Activated CD4-positive, alpha-beta memory T cell treated with anti-CD3 and anti-CD28 coated beads, Interleukin-2, amount 10 ng/mL, durations not matched to agents 7 days and 5 days (primary cell): ENCODE results near the gene PPP1R12A. TPM values are rescaled to one million over a fixed set of nuclear protein-coding genes. Genes with fewer than 3 reads are reported as not detected.
"Not testable (repeated sequence)": the region's sequence is repeated elsewhere in the genome, so short reads cannot be mapped to it uniquely, and the experiment has no call there.

ENCODE experiments used
- CTCF ChIA-PET: fragments of 350-600 bp; sonication (Branson Sonifier 250); formaldehyde crosslinking; loops from one replicate; lab custom pipeline; 2021; ENCODE audit warnings: antibody characterized with exemption, inconsistent platforms; lab: Charles Lee
- POLR2A ChIA-PET: fragments of 350-600 bp; sonication (Branson Sonifier 250); formaldehyde crosslinking; loops from one replicate; lab custom pipeline; 2021; ENCODE audit warnings: antibody characterized with exemption; lab: Charles Lee
- DNase-seq: peaks from one replicate; pipeline ENCODE4 v3.0.0-alpha.2; 2020
- H3K27ac Mint-ChIP-seq: one replicate; pipeline ENCODE4 v1.8.0; 2021; ENCODE audit warnings: mild to moderate bottlenecking, mixed read lengths
- H3K27me3 Mint-ChIP-seq: one replicate; pipeline ENCODE4 v1.8.0; 2021; ENCODE audit warnings: mixed read lengths
- H3K36me3 Mint-ChIP-seq: one replicate; pipeline ENCODE4 v1.8.0; 2021; ENCODE audit warnings: low read depth, mixed read lengths
- H3K4me1 Mint-ChIP-seq: one replicate; pipeline ENCODE4 v1.8.0; 2021; ENCODE audit warnings: mixed read lengths
- H3K4me3 Mint-ChIP-seq: one replicate; pipeline ENCODE4 v1.8.0; 2021; ENCODE audit warnings: mild to moderate bottlenecking, mixed read lengths
- H3K9me3 Mint-ChIP-seq: one replicate; pipeline ENCODE4 v1.8.0; 2021; ENCODE audit warnings: mixed read lengths
- total RNA-seq, 2 experiments: library from RNA; stranded (reverse); gene quantifications; one replicate each; pipeline ENCODE4 v1.2.3, GENCODE V29; 2021

The PPP1R12A gene
- total RNA-seq, 2 experiments from 2014 or later, result 114 to 115 TPM

- DNase-seq, result no peak
- no peaks in the 10 kb centered on the region for H3K4me1 Mint-ChIP-seq
- no peaks in the 10 kb centered on the region for H3K9me3 Mint-ChIP-seq
- peaks cover 29% of the 10 kb centered on the region for H3K27me3 Mint-ChIP-seq
- POLR2A ChIA-PET, result no interaction called here
- H3K4me3 Mint-ChIP-seq, result no peak overlapping the region
- H3K36me3 Mint-ChIP-seq, result no peaks in the 10 kb centered on the region
- no peak overlapping the region for H3K27ac Mint-ChIP-seq
- CTCF ChIA-PET, result no interaction called here
Observed at GRCh38 chr12:79955561-79955960, 20.7 kb upstream of the PPP1R12A start.

GRCh38 chr12:79954037-79954610 is 19.2 kb upstream of the PPP1R12A start:
- POLR2A ChIA-PET, result no interaction called here

GRCh38 chr12:79949098-79949497 is 14.2 kb upstream of the PPP1R12A start:
- ChIA-PET CTCF (interaction anchor here (0.6 to 0.7 kb wide), 3 partner anchors 31 to 238 kb away, joined by 3 to 6 read pairs (median 5); no protein-coding TSS in a partner anchor), POLR2A (interaction anchor here (2.3 kb wide), 1 partner anchor 13 kb away, joined by 6 read pairs; no protein-coding TSS in a partner anchor)
- peaks cover 20% of the 10 kb centered on the region for H3K27me3 Mint-ChIP-seq
- H3K4me3 Mint-ChIP-seq, result no peak overlapping the region
- no peaks in the 10 kb centered on the region for H3K4me1 Mint-ChIP-seq
- no peak overlapping the region for H3K27ac Mint-ChIP-seq
- H3K9me3 Mint-ChIP-seq, result no peaks in the 10 kb centered on the region
- no peaks in the 10 kb centered on the region for H3K36me3 Mint-ChIP-seq
- no peak for DNase-seq

More at GRCh38 chr12:79954037-79954610, 19.2 kb upstream of the PPP1R12A start:
- Mint-ChIP-seq H3K4me3 (no peak overlapping the region), H3K36me3 (no peaks in the 10 kb centered on the region), H3K4me1 (no peaks in the 10 kb centered on the region), H3K9me3 (no peaks in the 10 kb centered on the region), H3K27me3 (peaks cover 26% of the 10 kb centered on the region), H3K27ac (no peak overlapping the region)
- no peak for DNase-seq
- CTCF ChIA-PET, result no interaction called here

- H3K27ac Mint-ChIP-seq, result no peak overlapping the region
- H3K4me3 Mint-ChIP-seq, result no peak overlapping the region
- ChIA-PET CTCF (no interaction called here), POLR2A (interaction anchor here (1.7 kb wide), 1 partner anchor 9 kb away, joined by 6 read pairs; no protein-coding TSS in a partner anchor)
- H3K9me3 Mint-ChIP-seq, result no peaks in the 10 kb centered on the region
- peaks cover 5% of the 10 kb centered on the region for H3K27me3 Mint-ChIP-seq
- no peak for DNase-seq
- H3K4me1 Mint-ChIP-seq, result no peaks in the 10 kb centered on the region
- no peaks in the 10 kb centered on the region for H3K36me3 Mint-ChIP-seq
Observed at GRCh38 chr12:79945433-79945832, 10.5 kb upstream of the PPP1R12A start.

GRCh38 chr12:79944565-79944964 is 9.7 kb upstream of the PPP1R12A start:
- no peaks in the 10 kb centered on the region for H3K9me3 Mint-ChIP-seq
- H3K27me3 Mint-ChIP-seq, result peaks cover 5% of the 10 kb centered on the region
- no peak overlapping the region for H3K4me3 Mint-ChIP-seq
- H3K4me1 Mint-ChIP-seq, result no peaks in the 10 kb centered on the region
- no peak for DNase-seq
- CTCF ChIA-PET, result no interaction called here
- no peak overlapping the region for H3K27ac Mint-ChIP-seq
- H3K36me3 Mint-ChIP-seq, result no peaks in the 10 kb centered on the region
- POLR2A ChIA-PET, result interaction anchor here (1.7 kb wide), 1 partner anchor 9 kb away, joined by 6 read pairs; no protein-coding TSS in a partner anchor

GRCh38 chr12:79942846-79943245 is 7.9 kb upstream of the PPP1R12A start:
- H3K27ac Mint-ChIP-seq, H3K4me3 Mint-ChIP-seq, H3K4me1 Mint-ChIP-seq, H3K9me3 Mint-ChIP-seq, DNase-seq, H3K36me3 Mint-ChIP-seq, POLR2A ChIA-PET, H3K27me3 Mint-ChIP-seq, CTCF ChIA-PET: not testable (repeated sequence)

GRCh38 chr12:79939728-79940310 is 4.9 kb upstream of the PPP1R12A start:
- H3K9me3 Mint-ChIP-seq, result no peaks in the 10 kb centered on the region
- DNase-seq, result no peak
- H3K27me3 Mint-ChIP-seq, result peaks cover 5% of the 10 kb centered on the region
- no peak overlapping the region for H3K4me3 Mint-ChIP-seq
- no peaks in the 10 kb centered on the region for H3K36me3 Mint-ChIP-seq
- no peak overlapping the region for H3K27ac Mint-ChIP-seq
- CTCF ChIA-PET, result no interaction called here
- peaks cover 18% of the 10 kb centered on the region for H3K4me1 Mint-ChIP-seq
- POLR2A ChIA-PET, result no interaction called here

GRCh38 chr12:79938843-79939242 is 3.9 kb upstream of the PPP1R12A start:
- peaks cover 18% of the 10 kb centered on the region for H3K4me1 Mint-ChIP-seq
- H3K27ac Mint-ChIP-seq, result no peak overlapping the region
- H3K27me3 Mint-ChIP-seq, result no peaks in the 10 kb centered on the region
- H3K36me3 Mint-ChIP-seq, result peaks cover 5% of the 10 kb centered on the region
- H3K4me3 Mint-ChIP-seq, result no peak overlapping the region
- H3K9me3 Mint-ChIP-seq, result no peaks in the 10 kb centered on the region
- POLR2A ChIA-PET, result no interaction called here
- DNase-seq, result no peak
- CTCF ChIA-PET, result no interaction called here

- peak overlapping the region; percentile 15 for H3K4me3 Mint-ChIP-seq
- no peaks in the 10 kb centered on the region for H3K27me3 Mint-ChIP-seq
- POLR2A ChIA-PET, result interaction anchor here (1.0 to 4.2 kb wide), 6 partner anchors 9 to 242 kb away, joined by 3 to 24 read pairs (median 6); no protein-coding TSS in a partner anchor
- H3K9me3 Mint-ChIP-seq, result no peaks in the 10 kb centered on the region
- CTCF ChIA-PET, result interaction anchor here (1.0 to 1.5 kb wide), 3 partner anchors 49 to 333 kb away, joined by 3 to 4 read pairs (median 4); no protein-coding TSS in a partner anchor
- peak overlapping the region; percentile 13 for H3K27ac Mint-ChIP-seq
- no peak for DNase-seq
- H3K36me3 Mint-ChIP-seq, result peaks cover 13% of the 10 kb centered on the region
- peaks cover 31% of the 10 kb centered on the region for H3K4me1 Mint-ChIP-seq
Observed at GRCh38 chr12:79936670-79937069, 1.8 kb upstream of the PPP1R12A start.

GRCh38 chr12:79935624-79936345 is 888 bp upstream of the PPP1R12A start:
- Mint-ChIP-seq H3K27me3 (no peaks in the 10 kb centered on the region), H3K9me3 (no peaks in the 10 kb centered on the region), H3K36me3 (peaks cover 13% of the 10 kb centered on the region), H3K27ac (peak overlapping the region; percentile 90), H3K4me1 (peaks cover 35% of the 10 kb centered on the region), H3K4me3 (peak overlapping the region; percentile 87)
- ChIA-PET POLR2A (interaction anchor here (0.7 to 4.2 kb wide), 13 partner anchors 10 to 252 kb away, joined by 3 to 24 read pairs (median 4); no protein-coding TSS in a partner anchor), CTCF (interaction anchor here (1.5 kb wide), 2 partner anchors 251 to 334 kb away, joined by 3 to 4 read pairs; no protein-coding TSS in a partner anchor)
- no peak for DNase-seq

GRCh38 chr12:79934281-79935020 is 446 bp downstream of the PPP1R12A start:
- ChIA-PET CTCF (interaction anchor here (1.0 to 1.1 kb wide), 2 partner anchors 48 to 253 kb away, joined by 3 read pairs; no protein-coding TSS in a partner anchor), POLR2A (interaction anchor here (0.7 to 4.2 kb wide), 10 partner anchors 8 to 162 kb away, joined by 3 to 24 read pairs (median 4); no protein-coding TSS in a partner anchor)
- no peaks in the 10 kb centered on the region for H3K27me3 Mint-ChIP-seq
- peak overlapping the region; percentile 87 for H3K4me3 Mint-ChIP-seq
- H3K9me3 Mint-ChIP-seq, result no peaks in the 10 kb centered on the region
- peak; percentile 56 for DNase-seq
- H3K36me3 Mint-ChIP-seq, result peaks cover 19% of the 10 kb centered on the region
- peak overlapping the region; percentile 90 for H3K27ac Mint-ChIP-seq
- peaks cover 43% of the 10 kb centered on the region for H3K4me1 Mint-ChIP-seq
